GM15510 (cell line): ENCODE measurements around the gene COX14.

ENCODE experiments used
- POLR2A ChIP-seq: IDR thresholded peaks from 3 replicates; pipeline ENCODE4 v1.6.1; 2011; ENCODE audit warnings: borderline replicate concordance; ENCODE audit not compliant: insufficient read length; ENCODE audit errors: extremely low read depth

Gene COX14

GRCh38 chr12:50078281-50078680 is 33.8 kb upstream of the COX14 start:
- no peak for TF ChIP-seq POLR2A

GRCh38 chr12:50079771-50080170 is 32.3 kb upstream of the COX14 start:
- no peak for TF ChIP-seq POLR2A

GRCh38 chr12:50081096-50081808 is 30.8 kb upstream of the COX14 start:
- no peak for TF ChIP-seq POLR2A

GRCh38 chr12:50082644-50083043 is 29.4 kb upstream of the COX14 start:
- TF ChIP-seq POLR2A = no peak

GRCh38 chr12:50083301-50083700 is 28.7 kb upstream of the COX14 start:
- TF ChIP-seq POLR2A = no peak

- TF ChIP-seq POLR2A = peak; percentile 77
These were observed 27.0 kb upstream of the COX14 start, which contains the start of gene SMARCD1 for GRCh38 chr12:50084775-50085614. Gene SMARCD1 (plus strand): TSS chr12:50085342. CDS start chr12:50085370, 28 bp downstream.

- no peak for TF ChIP-seq POLR2A
These were observed 26.4 kb upstream of the COX14 start for GRCh38 chr12:50085615-50086072.

GRCh38 chr12:50086148-50086547 is 25.9 kb upstream of the COX14 start:
- no peak for TF ChIP-seq POLR2A

- TF ChIP-seq POLR2A = no peak
These were observed 24.9 kb upstream of the COX14 start for GRCh38 chr12:50087151-50087550.

- TF ChIP-seq POLR2A = no peak
These were observed 24.0 kb upstream of the COX14 start for GRCh38 chr12:50087995-50088394.

GRCh38 chr12:50088577-50089335 is 23.3 kb upstream of the COX14 start:
- TF ChIP-seq POLR2A = no peak

- no peak for TF ChIP-seq POLR2A
These were observed 22.3 kb upstream of the COX14 start for GRCh38 chr12:50089730-50090129.

- TF ChIP-seq POLR2A = no peak
These were observed 21.6 kb upstream of the COX14 start for GRCh38 chr12:50090391-50090790.

GRCh38 chr12:50097952-50098351 is 14.1 kb upstream of the COX14 start:
- TF ChIP-seq POLR2A = no peak
